HepG2 (cell line): ENCODE results near the gene HLA-DMB. TPM values are rescaled to one million over a fixed set of nuclear protein-coding genes. Genes with fewer than 3 reads are reported as not detected.

Experiments
- ATAC-seq: fragments of 200-7000 bp; cut with Tn5 transposase; 3 replicates; pipeline ENCODE4 v1.9.1; 2020; ENCODE audit warnings: mild to moderate bottlenecking, moderate library complexity
- BruUV-seq: library from RNA; stranded (reverse); fragments of 400-500 nt; replicated peaks from 2 replicates; lab custom pipeline; 2021; lab: Mats Ljungman, UMichigan
- CTCF ChIA-PET: fragments of 300-600 bp; formaldehyde crosslinking; extraction: SDS; loops from one replicate; lab custom pipeline; 2021; ENCODE audit warnings: low total read pairs, inconsistent platforms, low intra/inter-chr PET ratio; lab: Yijun Ruan, JAX
- POLR2A ChIA-PET: fragments of 350-600 bp; sonication (Branson Sonifier 250); formaldehyde crosslinking; loops from one replicate; lab custom pipeline; 2020; ENCODE audit warnings: antibody characterized with exemption, inconsistent platforms; lab: Yijun Ruan, JAX
- DNase-seq: peaks from one replicate; pipeline ENCODE4 v3.0.0-alpha.2; 2015; ENCODE audit warnings: low spot score
- FAIRE-seq: peaks from 3 replicates; lab custom pipeline; 2011; peaks lifted over from hg19 to GRCh38; lab: Jason Lieb, UNC
- H2AFZ ChIP-seq: one replicate; pipeline ENCODE4 v1.6.1; 2011; ENCODE audit warnings: low read length, inconsistent platforms
- H3K27ac ChIP-seq: fragments of 300-600 bp; 3 replicates; pipeline ENCODE4 v1.8.0; 2011; ENCODE audit warnings: mixed run types, mild to moderate bottlenecking, mixed read lengths, low read length, inconsistent platforms; ENCODE audit not compliant: insufficient read depth; ENCODE audit errors: extremely low read length
- H3K27me3 ChIP-seq, 2 experiments: fragments of 200-600 bp in 1 of 2; 2 replicates in 1 of 2; 3 replicates in 1 of 2; pipeline versions ENCODE4 v1.6.0 to v1.8.0; 2011; ENCODE audit warnings: low read length in 2 of 2, mild to moderate bottlenecking in 2 of 2, moderate library complexity in 2 of 2, inconsistent platforms in 1 of 2; ENCODE audit not compliant: insufficient read depth in 2 of 2, control insufficient read depth in 1 of 2
- H3K36me3 ChIP-seq, 2 experiments: fragments of 200-600 bp in 1 of 2; replicated peaks in 1 of 2; 2 replicates in 1 of 2; 3 replicates in 1 of 2; pipeline versions ENCODE4 v1.5.1 to v1.8.0; 2011; ENCODE audit warnings: low read length in 2 of 2, inconsistent platforms in 1 of 2; ENCODE audit not compliant: insufficient read depth in 2 of 2, control insufficient read depth in 1 of 2
- H3K4me1 ChIP-seq: 2 replicates; pipeline ENCODE4 v1.5.1; 2012; ENCODE audit warnings: low read length, inconsistent platforms; ENCODE audit not compliant: insufficient read depth
- H3K4me2 ChIP-seq: 2 replicates; pipeline ENCODE4 v1.6.0; 2011; ENCODE audit warnings: low read depth, low read length, inconsistent platforms
- H3K4me3 ChIP-seq, 3 experiments: fragments of 200-600 bp in 1 of 3; sonication (generic), shearing (Covaris generic) in 1 of 3; replicated peaks in 1 of 3; 2 replicates each; pipeline ENCODE4 v1.5.1; 2011 to 2016; ENCODE audit warnings: low read length in 3 of 3, inconsistent platforms in 2 of 3, low read depth in 2 of 3, mild to moderate bottlenecking in 2 of 3, control low read depth in 1 of 3, mixed read lengths in 1 of 3; ENCODE audit not compliant: insufficient read depth in 1 of 3
- H3K79me2 ChIP-seq: one replicate; pipeline ENCODE4 v1.6.1; 2011; ENCODE audit warnings: low read length, inconsistent platforms; ENCODE audit not compliant: insufficient read depth
- H3K9ac ChIP-seq: 2 replicates; pipeline ENCODE4 v1.6.0; 2011; ENCODE audit warnings: mild to moderate bottlenecking, low read depth, low read length, inconsistent platforms; ENCODE audit not compliant: insufficient read depth
- H3K9me3 ChIP-seq: 2 replicates; pipeline ENCODE4 v1.5.1; 2012; ENCODE audit warnings: mild to moderate bottlenecking, low read length
- H4K20me1 ChIP-seq: 2 replicates; pipeline ENCODE4 v1.6.0; 2011; ENCODE audit warnings: inconsistent platforms, mild to moderate bottlenecking, low read length, moderate library complexity; ENCODE audit not compliant: insufficient read depth
- ATF3 ChIP-seq: sonication (generic); formaldehyde crosslinking; IDR thresholded peaks from 2 replicates; pipeline ENCODE4 v1.4.0; 2020; ENCODE audit warnings: missing genetic modification reagents
- CREBL2 ChIP-seq: sonication (generic); formaldehyde crosslinking; IDR thresholded peaks from 2 replicates; pipeline ENCODE4 v1.8.1; 2023; ENCODE audit warnings: missing genetic modification reagents, mild to moderate bottlenecking, borderline replicate concordance
- FUBP1 ChIP-seq: sonication (generic); formaldehyde crosslinking; IDR thresholded peaks from 2 replicates; pipeline ENCODE4 v1.5.1; 2020; ENCODE audit warnings: missing genetic modification reagents, mild to moderate bottlenecking, borderline replicate concordance
- HOXA3 ChIP-seq: sonication (generic); formaldehyde crosslinking; IDR thresholded peaks from 2 replicates; pipeline ENCODE4 v1.5.0; 2020; ENCODE audit warnings: missing genetic modification reagents
- MEIS1 ChIP-seq: sonication (generic); formaldehyde crosslinking; IDR thresholded peaks from 2 replicates; pipeline ENCODE4 v1.9.0; 2021; ENCODE audit warnings: mild to moderate bottlenecking, missing genetic modification reagents, moderate library complexity, borderline replicate concordance
- MXD3 ChIP-seq: IDR thresholded peaks from 2 replicates; pipeline ENCODE4 v1.6.1; 2016; ENCODE audit warnings: mild to moderate bottlenecking, missing biosample characterization, missing genetic modification reagents
- NFYC ChIP-seq: IDR thresholded peaks from 2 replicates; pipeline ENCODE4 v1.6.1; 2016; ENCODE audit warnings: missing genetic modification reagents, missing compliant biosample characterization
- RXRA ChIP-seq: sonication (generic); formaldehyde crosslinking; IDR thresholded peaks from 2 replicates; pipeline ENCODE4 v1.5.1; 2020; ENCODE audit warnings: missing genetic modification reagents
- ZBTB44 ChIP-seq: sonication (generic); formaldehyde crosslinking; IDR thresholded peaks from 2 replicates; pipeline ENCODE4 v1.4.0; 2020; ENCODE audit warnings: missing genetic modification reagents
- ZNF326 ChIP-seq: sonication (generic); formaldehyde crosslinking; IDR thresholded peaks from 2 replicates; pipeline ENCODE4 v1.4.0; 2020; ENCODE audit warnings: missing genetic modification reagents, borderline replicate concordance
- ZNF44 ChIP-seq: sonication (generic); formaldehyde crosslinking; IDR thresholded peaks from 2 replicates; pipeline ENCODE4 v1.5.1; 2020; ENCODE audit warnings: mild to moderate bottlenecking, missing genetic modification reagents
- ZNF619 ChIP-seq: sonication (generic); formaldehyde crosslinking; IDR thresholded peaks from 2 replicates; pipeline ENCODE4 v1.4.0; 2020; ENCODE audit warnings: mild to moderate bottlenecking, missing genetic modification reagents
- ZNF878 ChIP-seq: sonication (generic); formaldehyde crosslinking; IDR thresholded peaks from 2 replicates; pipeline ENCODE4 v1.8.1; 2023; ENCODE audit warnings: mild to moderate bottlenecking, missing genetic modification reagents, moderate library complexity
- WGBS: methylation state at CpG from one replicate; pipeline ENCODE4 v1.1.6; 2017; ENCODE audit warnings: low lambda C conversion rate; 5-methylcytosine and 5-hydroxymethylcytosine counted together
- in situ Hi-C: cut with HindIII; loops from 2 replicates; pipeline ENCODE4 v1.10.0; 2017; ENCODE audit warnings: low pct_unique_long_range_greater_than_20kb; ENCODE audit not compliant: extremely low pct_ligation_motif_present
- intact Hi-C: fragments of 100-400 bp; cut with micrococcal nuclease; formaldehyde crosslinking; loops from one replicate; pipeline ENCODE4 v1.10.0; 2022; ENCODE audit not compliant: unreplicated experiment
- polyA plus RNA-seq, 8 experiments: library from polyadenylated mRNA; depleted of rRNA in 3 of 8; stranded (reverse) in 7 of 8; unstranded in 1 of 8; fragments of >200 nt; fragmentation: Illumina TruSeq in 4 of 8; extraction: Trizol in 4 of 8; gene quantifications; 2 replicates each; pipeline versions ENCODE4 v1.2.1 to v1.2.3, GENCODE V29; 2011 to 2016; ENCODE audit warnings: low read depth in 4 of 8, missing spikeins in 1 of 8, mixed read lengths in 1 of 8; ENCODE audit not compliant: insufficient read depth in 1 of 8
- total RNA-seq, 5 experiments: library from RNA; depleted of rRNA; stranded (reverse); fragments of >200 nt; fragmentation: Illumina TruSeq; extraction: Trizol; gene quantifications; 2 replicates each; pipeline ENCODE4 v1.2.3, GENCODE V29; 2016; ENCODE audit warnings: low read depth in 1 of 5

Gene HLA-DMB
- total and polyA plus RNA-seq, 2 of the 13 experiments (the other 11 are each of a cell fraction or from before 2014, with no cell fraction given): not detected

- DNase-seq (no peak), ATAC-seq (no peak), FAIRE-seq (no peak)
- no TSS peak for BruUV-seq
- Histone ChIP-seq H3K4me3 (no peak overlapping the region), H3K79me2 (no peaks in the 10 kb centered on the region), H2AFZ (no peak overlapping the region), H3K27ac (no peak overlapping the region), H3K27me3 (peaks cover 0 to 18% of the 10 kb centered on the region in 2 experiments; a peak in 3 of 5 replicates), H3K9me3 (no peaks in the 10 kb centered on the region), H3K4me2 (no peak overlapping the region), H4K20me1 (no peaks in the 10 kb centered on the region), H3K9ac (no peak overlapping the region), H3K4me1 (peaks cover 16% of the 10 kb centered on the region), H3K36me3 (no peaks in the 10 kb centered on the region)
- POLR2A ChIA-PET: no interaction called here
- intact Hi-C loops (loop anchor here (5.0 kb wide), 1 partner anchor 39 kb away; no protein-coding TSS in a partner anchor), in situ Hi-C loops (no loop called here)
- TF ChIP-seq ZBTB44 (CRISPR knock-in tag) (no peak), ZNF878 (CRISPR knock-in tag) (no peak), CREBL2 (CRISPR knock-in tag) (no peak), MEIS1 (CRISPR knock-in tag) (no peak), ZNF44 (CRISPR knock-in tag) (no peak), NFYC (CRISPR knock-in tag) (no peak), HOXA3 (CRISPR knock-in tag) (no peak), ZNF326 (no peak), MXD3 (CRISPR knock-in tag) (no peak), ZNF619 (CRISPR knock-in tag) (no peak), ATF3 (CRISPR knock-in tag) (no peak), FUBP1 (CRISPR knock-in tag) (no peak), RXRA (CRISPR knock-in tag) (no peak)
- WGBS: 63% methylated on average over 1 of the region's 1 CpG
- CTCF ChIA-PET: interaction anchor here (3.6 to 6.2 kb wide), 2 partner anchors 17 to 53 kb away, joined by 27 to 103 read pairs; no protein-coding TSS in a partner anchor
Measured at GRCh38 chr6:32931211-32931610, 9.6 kb downstream of the HLA-DMB start.
